SU-DHL-6 (cell line): ENCODE measurements around the gene PSMG1.

Source experiments
- H2AFZ ChIP-seq: fragments of 200-600 bp; sonication (generic); 2 replicates; pipeline ENCODE4 v1.6.1; 2014; ENCODE audit warnings: low read depth, mild to moderate bottlenecking, moderate library complexity, mixed read lengths, antibody characterized with exemption, low read length; ENCODE audit not compliant: severe bottlenecking
- H3F3A ChIP-seq: fragments of 200-600 bp; shearing (Covaris generic); 2 replicates; pipeline ENCODE4 v1.6.0; 2016; ENCODE audit warnings: antibody characterized with exemption, mild to moderate bottlenecking; ENCODE audit not compliant: insufficient read depth
- H3K27ac ChIP-seq: fragments of 200-600 bp; sonication (generic); 2 replicates; pipeline ENCODE4 v1.5.1; 2016; ENCODE audit warnings: low read depth, mild to moderate bottlenecking, low read length, moderate library complexity, mixed read lengths
- H3K27me3 ChIP-seq: fragments of 200-600 bp; sonication (generic), shearing (Covaris generic); 2 replicates; pipeline ENCODE4 v1.6.0; 2014; ENCODE audit warnings: mild to moderate bottlenecking, low read length
- H3K36me3 ChIP-seq: fragments of 200-600 bp; sonication (generic); 2 replicates; pipeline ENCODE4 v1.6.1; 2014; ENCODE audit warnings: mild to moderate bottlenecking, low read length, mixed read lengths
- H3K4me2 ChIP-seq: fragments of 300-600, 200-600 bp; shearing (Covaris generic), sonication (generic); 2 replicates; pipeline ENCODE4 v1.6.0; 2014; ENCODE audit warnings: low read length, low read depth, mild to moderate bottlenecking; ENCODE audit not compliant: poor library complexity, severe bottlenecking
- H3K4me3 ChIP-seq: fragments of 200-600 bp; sonication (generic); 2 replicates; pipeline ENCODE4 v1.5.1; 2014; ENCODE audit warnings: antibody characterized with exemption, low read length, mild to moderate bottlenecking, mixed read lengths; ENCODE audit not compliant: insufficient read depth, poor library complexity, severe bottlenecking
- H3K79me2 ChIP-seq: fragments of 200-600 bp; sonication (generic); 2 replicates; pipeline ENCODE4 v1.6.1; 2014; ENCODE audit warnings: mild to moderate bottlenecking, low read length, moderate library complexity; ENCODE audit not compliant: insufficient read depth
- H3K9ac ChIP-seq: fragments of 200-600 bp; sonication (generic); 2 replicates; pipeline ENCODE4 v1.7.0; 2014; ENCODE audit warnings: mild to moderate bottlenecking, low read length
- H3K9me2 ChIP-seq: fragments of 200-600 bp; sonication (generic); replicated peaks from 2 replicates; pipeline ENCODE4 v1.6.1; 2014; ENCODE audit warnings: low read length; ENCODE audit not compliant: insufficient read depth
- H3K9me3 ChIP-seq: fragments of 200-600 bp; sonication (generic); 2 replicates; pipeline ENCODE4 v1.6.1; 2014; ENCODE audit warnings: low read length, mixed read lengths; ENCODE audit not compliant: insufficient read depth
- H4K20me1 ChIP-seq: fragments of 200-600 bp; sonication (generic); 2 replicates; pipeline ENCODE4 v1.6.1; 2014; ENCODE audit warnings: low read depth, mild to moderate bottlenecking, antibody characterized with exemption, low read length, moderate library complexity, mixed read lengths
- EZH2phosphoT487 ChIP-seq: fragments of 200-600 bp; sonication (generic), shearing (Covaris generic); conservative IDR thresholded peaks from 2 replicates; pipeline ENCODE4 v1.6.1; 2018; ENCODE audit warnings: mild to moderate bottlenecking, antibody characterized with exemption, low read length, moderate library complexity, mixed read lengths
- TF ChIP-seq, protein P1 (sequence below): fragments of 200-600 bp; sonication (generic); IDR thresholded peaks from one replicate; pipeline ENCODE4 v1.5.1; 2017; ENCODE audit warnings: antibody characterized with exemption, mild to moderate bottlenecking, low read length, moderate library complexity; ENCODE audit not compliant: insufficient read depth, poor library complexity, severe bottlenecking

PSMG1 gene

GRCh38 chr21:39198800-39199199 lies 15.5 kb upstream of the PSMG1 start:
- H2AFZ ChIP-seq, result no peak overlapping the region
- no peaks in the 10 kb centered on the region for H3K9me2 ChIP-seq
- peaks cover 8% of the 10 kb centered on the region; the same call in 1 of the 2 replicates for H4K20me1 ChIP-seq
- H3K9ac ChIP-seq, result no peak overlapping the region
- TF ChIP-seq EZH2phosphoT487, result no peak
- TF ChIP-seq, protein P1, sequence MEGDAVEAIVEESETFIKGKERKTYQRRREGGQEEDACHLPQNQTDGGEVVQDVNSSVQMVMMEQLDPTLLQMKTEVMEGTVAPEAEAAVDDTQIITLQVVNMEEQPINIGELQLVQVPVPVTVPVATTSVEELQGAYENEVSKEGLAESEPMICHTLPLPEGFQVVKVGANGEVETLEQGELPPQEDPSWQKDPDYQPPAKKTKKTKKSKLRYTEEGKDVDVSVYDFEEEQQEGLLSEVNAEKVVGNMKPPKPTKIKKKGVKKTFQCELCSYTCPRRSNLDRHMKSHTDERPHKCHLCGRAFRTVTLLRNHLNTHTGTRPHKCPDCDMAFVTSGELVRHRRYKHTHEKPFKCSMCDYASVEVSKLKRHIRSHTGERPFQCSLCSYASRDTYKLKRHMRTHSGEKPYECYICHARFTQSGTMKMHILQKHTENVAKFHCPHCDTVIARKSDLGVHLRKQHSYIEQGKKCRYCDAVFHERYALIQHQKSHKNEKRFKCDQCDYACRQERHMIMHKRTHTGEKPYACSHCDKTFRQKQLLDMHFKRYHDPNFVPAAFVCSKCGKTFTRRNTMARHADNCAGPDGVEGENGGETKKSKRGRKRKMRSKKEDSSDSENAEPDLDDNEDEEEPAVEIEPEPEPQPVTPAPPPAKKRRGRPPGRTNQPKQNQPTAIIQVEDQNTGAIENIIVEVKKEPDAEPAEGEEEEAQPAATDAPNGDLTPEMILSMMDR, result no peak
- no peak overlapping the region for H3K4me2 ChIP-seq
- peaks cover 78% of the 10 kb centered on the region for H3K36me3 ChIP-seq
- 0 out of 2 replicates have a peak, but pooled peaks cover 2% of the 10 kb centered on the region for H3F3A ChIP-seq
- H3K4me3 ChIP-seq, result no peak overlapping the region
- no peaks in the 10 kb centered on the region for H3K9me3 ChIP-seq
- H3K27ac ChIP-seq, result no peak overlapping the region
- H3K79me2 ChIP-seq, result no peaks in the 10 kb centered on the region; the same call in 1 of the 2 replicates
- no peaks in the 10 kb centered on the region for H3K27me3 ChIP-seq

- Histone ChIP-seq H3K4me2 (no peak overlapping the region), H3K9me3 (no peaks in the 10 kb centered on the region), H2AFZ (no peak overlapping the region), H3K4me3 (no peak overlapping the region), H3K27ac (no peak overlapping the region), H3K36me3 (peaks cover 80% of the 10 kb centered on the region), H3K9ac (no peak overlapping the region), H4K20me1 (peaks cover 8% of the 10 kb centered on the region; the same call in 1 of the 2 replicates), H3K79me2 (no peaks in the 10 kb centered on the region; the same call in 1 of the 2 replicates), H3F3A (0 out of 2 replicates have a peak, but pooled peaks cover 2% of the 10 kb centered on the region), H3K27me3 (no peaks in the 10 kb centered on the region), H3K9me2 (no peaks in the 10 kb centered on the region)
- TF ChIP-seq, protein P1, result no peak
- TF ChIP-seq EZH2phosphoT487, result no peak
Observed at GRCh38 chr21:39197448-39198233, 14.4 kb upstream of the PSMG1 start.

DNA sequence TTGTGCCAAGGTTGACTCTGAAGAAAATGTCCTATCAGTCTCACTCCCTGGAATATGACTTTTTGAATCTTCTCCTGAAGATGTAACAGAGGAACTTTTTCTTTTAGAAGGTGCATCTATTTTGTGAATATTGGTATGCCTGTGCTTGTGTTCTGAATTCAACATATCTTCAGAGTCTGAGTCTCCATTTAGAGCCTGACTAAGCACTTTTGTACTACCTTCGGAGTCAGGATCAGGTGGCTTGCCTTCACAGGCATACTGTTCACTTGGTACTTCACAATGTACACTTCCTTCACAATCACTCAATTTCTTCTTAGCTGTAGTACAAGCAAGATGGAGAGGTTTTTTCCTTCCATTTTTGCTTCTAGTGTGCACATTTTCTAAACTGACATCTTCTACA lies 13.6 kb upstream of the PSMG1 start:
- H2AFZ ChIP-seq, result no peak overlapping the region
- peaks cover 8% of the 10 kb centered on the region; the same call in 1 of the 2 replicates for H4K20me1 ChIP-seq
- H3K9me3 ChIP-seq, result no peaks in the 10 kb centered on the region
- H3K36me3 ChIP-seq, result peaks cover 73% of the 10 kb centered on the region
- no peak overlapping the region for H3K4me3 ChIP-seq
- no peak overlapping the region for H3K9ac ChIP-seq
- H3F3A ChIP-seq, result 0 out of 2 replicates have a peak, but pooled peaks cover 4% of the 10 kb centered on the region
- H3K9me2 ChIP-seq, result no peaks in the 10 kb centered on the region
- H3K4me2 ChIP-seq, result no peak overlapping the region
- H3K79me2 ChIP-seq, result no peaks in the 10 kb centered on the region; the same call in 1 of the 2 replicates
- H3K27me3 ChIP-seq, result no peaks in the 10 kb centered on the region
- H3K27ac ChIP-seq, result no peak overlapping the region
- TF ChIP-seq EZH2phosphoT487, result no peak
- TF ChIP-seq, protein P1, result no peak
